IPS-NIHi7 (cell line): ENCODE data around the gene SRBD1.

ENCODE experiments used
- DNase-seq: peaks from one replicate; pipeline ENCODE4 v3.0.0; 2012; ENCODE audit warnings: mixed read lengths; ENCODE audit errors: extremely low spot score

SRBD1 gene

DNA sequence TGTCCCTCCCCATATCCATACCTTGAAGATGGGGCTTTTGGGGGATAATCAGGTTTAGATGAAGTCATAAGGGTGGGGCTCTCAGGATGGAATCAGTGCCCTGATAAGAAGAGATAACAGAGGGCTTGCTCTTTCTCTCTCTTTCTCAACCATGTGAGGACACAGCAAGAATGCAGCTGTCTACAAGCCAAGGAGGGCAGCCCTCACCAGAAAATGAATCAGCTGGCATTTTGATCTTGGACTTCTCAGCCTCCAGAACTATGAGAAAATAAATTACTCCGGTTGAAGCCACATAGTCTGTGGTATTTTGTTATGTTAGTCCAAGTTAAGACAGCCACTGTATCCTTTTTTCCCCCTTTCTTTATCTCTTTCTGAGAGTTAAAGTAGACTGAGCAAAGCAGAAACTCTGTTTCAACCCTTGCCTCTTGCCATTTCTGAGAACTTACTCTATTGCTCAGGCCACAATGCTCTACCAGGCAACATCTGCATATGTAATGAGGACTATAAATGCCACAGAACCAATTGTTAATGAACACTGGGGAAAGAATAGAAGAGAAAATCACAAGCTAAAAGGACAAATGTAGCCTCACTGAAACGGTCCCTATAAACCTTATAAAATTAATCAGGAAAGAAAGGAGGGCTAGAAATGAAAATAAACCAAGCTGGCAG is 56.9 kb downstream of the SRBD1 start:
- no peak for DNase-seq

DNA sequence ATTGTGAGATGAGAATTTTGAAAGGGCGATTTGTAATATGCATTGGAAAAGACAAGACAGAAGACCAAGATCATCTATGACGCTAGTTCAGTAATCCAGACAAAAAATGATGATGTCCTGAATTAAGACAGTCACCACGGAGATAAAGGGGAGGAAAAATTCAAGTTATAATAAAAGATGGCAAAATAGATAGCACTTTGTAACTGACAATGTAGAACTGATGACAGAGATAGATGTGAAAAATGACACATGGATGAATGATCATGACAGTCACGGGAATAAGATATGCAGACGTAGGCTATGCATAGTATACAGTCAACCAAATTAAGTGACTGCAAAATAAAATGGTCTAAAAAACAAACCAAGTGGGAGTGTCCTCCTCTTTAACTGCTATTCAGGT is 59.2 kb downstream of the SRBD1 start:
- DNase-seq: no peak

- no peak for DNase-seq
Observed at GRCh38 chr2:45545943-45546342, 65.1 kb downstream of the SRBD1 start.

DNA sequence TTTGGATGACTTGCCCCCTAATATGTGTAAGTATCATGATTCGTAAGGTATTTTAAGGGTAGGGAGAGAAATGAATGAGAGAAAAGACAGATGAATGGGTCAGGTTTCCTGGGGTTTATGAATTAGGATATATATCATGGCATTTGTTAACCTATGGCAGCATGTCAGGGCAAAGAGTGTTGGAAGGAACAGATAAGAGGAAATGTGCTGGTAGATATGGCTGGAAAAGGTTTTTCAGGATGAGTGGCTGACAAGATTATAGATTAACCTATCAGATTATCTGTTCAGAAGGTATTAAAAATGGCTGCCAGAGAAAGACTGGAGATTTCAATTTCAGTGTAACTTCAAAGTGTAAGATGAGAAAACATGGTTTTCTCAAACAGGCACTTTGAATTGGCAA is 67.8 kb downstream of the SRBD1 start:
- DNase-seq: no peak

GRCh38 chr2:45542013-45542412 is 69.1 kb downstream of the SRBD1 start:
- no peak for DNase-seq

- DNase-seq: no peak
Observed at GRCh38 chr2:45541450-45541849, 69.6 kb downstream of the SRBD1 start.

GRCh38 chr2:45540942-45541341 is 70.1 kb downstream of the SRBD1 start:
- DNase-seq: no peak

GRCh38 chr2:45533771-45534170 is 77.3 kb downstream of the SRBD1 start:
- DNase-seq: no peak

- DNase-seq: no peak
Observed at GRCh38 chr2:45532181-45532580, 78.9 kb downstream of the SRBD1 start.

GRCh38 chr2:45524016-45524415 is 87.1 kb downstream of the SRBD1 start:
- no peak for DNase-seq

DNA sequence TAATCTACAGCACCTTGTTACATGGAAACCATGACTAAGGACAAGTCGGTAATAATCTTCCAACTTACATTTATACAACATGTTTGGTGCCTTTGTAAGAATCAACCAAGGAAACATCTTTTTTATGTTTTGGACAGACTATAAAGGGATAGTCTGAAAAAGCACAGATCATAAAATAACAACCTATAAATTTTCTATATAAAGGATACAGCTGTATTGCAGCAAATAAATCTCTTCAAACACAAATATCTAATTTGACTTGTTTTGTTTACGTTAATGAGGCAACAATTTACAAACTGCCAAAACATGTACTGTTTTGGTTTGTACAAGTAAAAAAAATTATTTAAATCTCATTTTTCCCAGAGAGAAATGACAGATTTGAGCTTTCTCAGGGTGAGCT is 92.5 kb downstream of the SRBD1 start:
- DNase-seq: no peak

DNA sequence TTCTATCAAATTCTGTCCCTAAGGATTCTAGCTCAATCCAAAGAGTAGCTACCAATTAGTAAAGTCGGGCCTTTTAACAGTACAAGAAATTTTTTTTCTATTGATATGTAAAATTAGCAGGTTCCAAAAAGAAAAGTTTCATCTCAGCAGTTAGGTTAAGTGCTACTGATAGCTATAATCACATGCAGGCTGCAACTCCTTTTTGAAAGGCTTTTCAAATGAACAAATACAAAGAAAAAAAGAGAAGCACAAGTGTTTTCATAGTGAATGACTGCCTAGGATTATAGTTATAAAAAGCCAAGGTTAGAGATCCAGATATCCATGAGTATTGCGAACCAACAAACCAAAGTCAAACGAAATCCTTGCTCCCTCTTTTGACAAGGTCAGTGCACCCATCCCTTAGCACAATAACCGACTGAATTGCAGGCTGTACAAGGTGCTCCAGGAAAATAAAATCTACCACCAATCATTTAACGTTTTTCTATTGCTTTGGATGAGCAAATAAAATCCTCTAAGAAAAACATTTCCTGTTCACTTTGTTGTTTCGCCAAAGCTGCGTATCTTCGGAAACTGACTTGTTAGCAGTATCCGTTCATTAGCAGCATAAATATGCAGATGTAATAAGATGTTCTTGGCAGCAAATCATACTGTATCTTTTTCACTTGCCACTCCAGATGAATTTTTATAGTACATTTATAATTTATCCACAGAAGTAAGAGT is 100.2 kb downstream of the SRBD1 start:
- DNase-seq: no peak

DNA sequence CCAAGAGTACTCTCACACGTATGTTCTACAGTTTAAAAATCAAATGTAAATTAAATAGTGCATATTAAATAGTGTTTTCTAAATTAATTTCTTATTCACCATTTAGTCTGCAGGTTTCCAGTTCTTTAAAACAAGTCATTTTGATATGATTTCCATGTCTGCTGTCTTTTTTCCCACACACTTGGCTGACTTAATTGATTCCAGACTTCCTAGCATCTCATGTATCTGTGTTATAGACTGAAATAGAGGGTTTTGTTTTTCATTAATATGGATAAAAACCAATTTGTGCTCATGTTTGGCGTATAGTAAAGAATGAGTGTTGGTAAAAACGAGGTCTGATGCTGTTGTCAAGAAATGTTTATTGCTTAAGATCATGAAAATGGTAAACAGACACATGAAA is 104.3 kb downstream of the SRBD1 start:
- DNase-seq: no peak

DNA sequence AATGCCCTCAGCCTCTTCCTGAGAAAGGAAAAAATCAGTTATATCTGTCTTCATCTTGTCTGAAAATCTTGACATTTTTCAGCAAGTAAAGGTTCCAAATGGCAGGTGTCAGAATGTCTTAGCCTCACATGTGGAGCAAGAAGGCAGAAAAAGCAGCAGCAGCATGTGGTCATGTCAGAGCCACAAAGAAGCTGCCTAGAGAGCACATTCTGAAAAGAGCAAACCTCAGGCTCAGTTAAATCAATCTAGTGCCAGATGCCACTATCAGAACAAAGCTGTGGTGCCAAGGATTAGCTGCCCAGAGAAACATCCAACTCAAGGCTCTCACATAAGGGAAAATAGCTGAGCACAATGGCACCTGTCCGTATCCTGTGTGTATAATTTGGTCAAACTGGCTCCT is 105.9 kb downstream of the SRBD1 start:
- DNase-seq: no peak

DNA sequence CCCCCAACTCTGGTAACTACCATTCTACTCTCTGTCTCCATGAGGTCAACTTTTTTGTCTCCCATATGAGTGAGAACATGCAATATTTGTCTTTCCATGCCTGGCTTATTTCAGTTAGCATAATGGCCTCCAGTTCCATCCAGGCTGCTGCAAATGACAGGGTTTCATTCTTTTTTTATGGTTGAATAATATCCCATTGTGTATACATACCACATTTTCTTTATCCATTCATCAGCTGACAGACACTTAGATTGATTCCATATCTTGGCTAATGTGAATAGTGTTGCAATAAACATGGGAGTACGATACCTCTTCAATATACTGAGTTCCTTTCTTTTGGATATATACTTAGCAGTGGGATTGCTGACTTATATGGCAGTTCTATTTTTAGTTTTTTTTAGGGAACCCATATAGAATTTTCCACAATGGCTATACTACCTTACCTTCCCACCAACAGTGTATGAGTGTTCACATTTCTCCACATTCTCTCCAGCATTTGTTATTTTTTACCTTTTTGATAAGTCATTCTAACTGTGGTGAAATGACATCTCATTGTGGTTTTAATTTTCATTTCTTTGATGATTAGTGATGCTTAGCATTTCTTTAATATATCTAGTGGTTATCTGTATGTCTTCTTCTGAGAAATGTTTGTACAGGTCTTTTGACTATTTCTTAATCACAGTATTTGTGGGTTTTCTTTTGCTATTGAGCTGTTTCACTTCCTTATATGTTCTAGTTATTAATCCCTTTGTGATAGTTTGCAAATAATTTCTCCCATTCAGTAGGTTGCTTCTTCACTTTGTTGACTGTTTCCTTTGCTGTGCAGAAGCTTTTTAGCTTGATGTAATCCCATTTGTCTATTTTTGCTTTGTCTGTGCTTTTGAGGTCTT is 112.2 kb downstream of the SRBD1 start:
- no peak for DNase-seq

- DNase-seq: no peak
Observed at GRCh38 chr2:45497355-45497754, 113.7 kb downstream of the SRBD1 start.

DNA sequence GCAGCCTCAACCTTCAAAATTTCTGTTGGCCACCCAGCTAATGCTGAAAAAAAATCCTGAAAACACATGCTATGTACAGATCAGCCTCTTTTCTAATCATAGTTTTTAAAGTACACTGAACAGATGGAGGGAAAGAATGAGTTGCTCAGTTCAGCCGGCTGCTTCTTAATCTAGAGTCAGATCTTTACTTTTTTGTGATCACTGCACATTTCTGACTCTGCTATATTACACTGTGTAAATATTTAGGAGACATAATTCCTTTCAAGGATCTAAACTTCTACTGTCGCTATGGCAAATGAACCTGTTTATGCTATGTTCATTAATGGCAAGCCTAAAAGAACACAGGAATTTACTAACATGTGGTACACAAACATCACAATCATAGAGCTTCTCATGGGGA is 114.2 kb downstream of the SRBD1 start:
- DNase-seq: no peak

DNA sequence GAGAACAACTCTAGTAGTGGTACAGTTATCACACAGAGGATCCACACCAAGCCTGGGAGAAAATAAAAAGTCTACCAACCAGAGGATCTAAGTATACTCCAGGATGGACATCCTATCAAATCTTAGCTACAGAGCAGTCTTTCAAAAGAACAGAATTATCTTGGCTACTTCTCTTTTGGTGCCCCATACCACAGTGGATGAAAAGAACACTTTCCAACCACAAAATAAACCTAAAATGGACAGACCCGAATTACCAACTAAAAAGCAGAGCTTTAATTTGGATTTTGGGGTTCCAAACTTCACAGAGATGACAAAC is 116.1 kb downstream of the SRBD1 start:
- DNase-seq: no peak

DNA sequence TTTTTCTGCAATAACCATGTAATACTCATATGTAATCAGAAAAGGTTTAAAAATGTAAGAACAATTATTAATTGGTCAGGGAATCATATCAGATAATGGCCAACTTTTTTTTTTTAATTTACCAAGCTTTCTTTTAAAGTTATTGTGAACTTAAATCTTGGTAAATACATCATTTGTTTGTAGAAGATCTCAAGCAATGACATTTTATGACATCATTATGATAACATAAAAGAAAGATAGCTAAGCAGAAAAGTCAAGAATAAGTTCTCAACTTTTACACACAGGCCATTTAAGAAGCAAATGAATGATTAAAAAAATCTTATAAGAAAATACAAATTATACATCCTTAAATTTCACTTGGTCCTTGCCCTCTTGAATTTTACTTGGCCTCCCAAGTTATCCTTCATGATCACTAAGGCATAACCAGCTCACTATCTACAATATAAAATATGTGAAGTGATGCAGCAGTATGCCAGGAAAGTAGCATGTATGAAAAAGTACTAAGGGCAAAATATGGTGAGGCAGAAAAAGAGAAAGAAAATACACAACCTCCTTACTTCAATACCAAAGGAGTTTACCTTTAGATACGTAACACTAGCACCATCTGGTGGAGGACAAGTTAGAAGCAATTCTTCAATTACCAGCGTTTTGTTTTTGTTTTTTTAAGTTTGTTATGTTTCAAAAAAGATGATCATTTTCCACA is 116.6 kb downstream of the SRBD1 start:
- DNase-seq: peak; percentile 48

GRCh38 chr2:45484965-45485364 is 126.1 kb downstream of the SRBD1 start:
- no peak for DNase-seq

DNA sequence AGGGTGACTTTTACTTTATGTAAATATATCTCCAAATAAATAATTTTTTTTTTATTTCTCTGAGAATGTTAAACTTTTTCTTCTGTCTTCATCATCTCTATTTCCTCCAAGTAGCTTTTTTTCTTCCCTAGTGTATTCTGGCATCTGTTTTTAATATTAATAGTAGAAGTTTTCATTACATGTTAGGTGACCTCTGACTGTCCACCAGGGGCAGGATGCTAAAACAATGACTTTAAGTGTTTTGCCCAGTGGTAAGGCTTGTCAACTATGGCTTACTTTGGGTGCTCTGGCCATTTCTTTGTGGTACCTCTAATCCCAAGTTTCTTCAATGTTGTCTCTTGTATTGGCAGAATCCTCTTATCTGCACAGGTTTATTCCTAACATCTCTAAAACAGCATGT is 127.1 kb downstream of the SRBD1 start:
- DNase-seq: no peak

GRCh38 chr2:45477546-45477945 is 133.5 kb downstream of the SRBD1 start:
- DNase-seq: no peak
